Activated CD4-positive, alpha-beta T cell treated with anti-CD3 and anti-CD28 coated beads, Interleukin-2, amount 50 U/mL, for 16 hours (primary cell): Measurements from ENCODE around the gene NNT.
"Not testable (repeated sequence)": the region's sequence is repeated elsewhere in the genome, so short reads cannot be mapped to it uniquely, and the experiment has no call there.

ENCODE experiments used
- DNase-seq: peaks from one replicate; pipeline ENCODE4 v3.0.0-alpha.2; 2020

Gene NNT

DNA sequence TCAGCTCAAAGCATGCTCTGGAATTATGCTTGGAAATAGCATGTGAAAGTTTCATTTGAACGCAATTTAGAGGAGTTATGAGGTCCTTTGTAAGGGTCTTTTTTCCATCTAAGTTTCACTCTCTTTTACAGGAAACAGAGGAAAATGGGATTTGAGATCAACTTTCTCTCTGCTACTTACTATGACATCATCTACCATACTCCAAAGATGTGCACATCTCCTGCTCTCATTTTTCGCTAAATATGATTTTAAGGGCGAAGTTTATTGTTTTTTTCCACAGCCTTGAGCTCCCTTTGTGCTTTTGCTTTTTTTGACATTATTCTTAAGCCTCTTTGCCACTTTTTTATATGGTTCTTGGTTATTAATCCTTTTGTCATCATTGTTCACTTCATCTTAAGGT, 125.6 kb downstream of the NNT start:
- no peak for DNase-seq

DNA sequence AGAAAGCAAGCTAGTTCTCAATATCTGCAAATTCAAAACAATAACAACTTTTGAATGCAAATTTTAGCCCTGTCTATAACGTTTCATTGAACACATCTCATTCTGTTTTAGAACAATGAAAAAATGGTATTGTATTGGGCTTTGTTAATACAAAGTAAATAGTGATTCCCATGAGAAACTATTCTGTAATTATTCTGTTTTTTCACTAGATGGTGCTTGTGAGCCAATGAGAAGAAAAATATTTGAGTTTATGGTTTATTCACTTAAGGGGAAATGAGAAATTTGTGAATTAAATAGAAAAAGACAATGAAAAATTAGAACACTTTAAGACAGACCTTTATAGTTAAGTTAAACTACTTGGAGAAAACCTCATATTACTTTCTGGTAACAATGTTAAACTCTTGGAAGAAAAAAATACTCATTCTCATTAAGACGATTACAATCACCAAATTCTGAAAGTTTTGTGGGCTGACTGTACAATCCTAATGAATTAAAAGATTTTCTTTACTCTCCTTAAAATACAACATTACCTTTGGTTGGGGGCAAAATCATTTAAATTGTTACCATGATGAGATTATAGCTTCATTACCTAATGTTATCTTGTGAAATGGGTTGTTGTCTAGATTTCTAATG, 127.0 kb downstream of the NNT start:
- peak; percentile 22 for DNase-seq

DNA sequence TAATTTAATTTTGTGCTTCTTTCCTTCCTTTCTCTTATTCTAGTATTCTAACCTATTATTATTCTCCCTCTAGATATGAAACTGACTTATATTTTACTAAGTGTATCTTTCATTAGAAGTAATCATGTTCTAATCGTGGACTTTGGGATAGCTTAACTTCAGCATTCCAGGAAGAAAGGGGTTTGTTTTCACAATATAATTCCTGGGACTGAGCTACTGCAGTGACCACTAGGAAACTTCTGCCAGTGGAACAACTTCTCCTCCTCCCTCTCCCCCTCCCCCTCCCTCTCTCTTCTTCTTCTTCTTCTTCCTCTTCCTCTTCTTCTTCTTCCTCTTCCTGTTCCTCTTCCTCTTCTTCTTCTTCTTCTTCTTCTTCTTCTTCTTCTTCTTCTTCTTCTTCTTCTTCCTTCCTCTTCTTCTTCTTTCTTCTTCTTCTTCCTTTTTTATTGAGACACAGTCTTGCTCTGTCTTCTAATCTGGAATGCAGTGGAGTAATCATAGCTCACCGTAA, 127.9 kb downstream of the NNT start:
- no peak for DNase-seq

DNA sequence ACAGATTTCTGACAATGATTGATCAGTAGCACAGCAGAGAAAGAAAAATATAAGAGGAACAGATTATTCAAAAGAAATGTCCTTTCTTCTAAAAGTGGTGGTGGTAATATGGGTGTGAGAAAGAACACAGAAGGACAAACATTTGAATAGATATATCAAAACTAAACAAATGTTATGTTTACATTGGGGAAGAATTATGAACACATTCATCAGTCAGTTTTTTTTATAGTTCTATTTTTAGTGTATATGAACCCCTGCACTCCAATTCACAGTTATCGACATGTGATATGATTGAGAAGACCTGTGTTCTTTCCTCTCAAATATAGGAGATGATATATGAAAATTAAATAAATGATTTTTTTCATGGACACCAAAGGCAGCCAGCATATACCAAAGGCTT, 128.6 kb downstream of the NNT start:
- no peak for DNase-seq

DNA sequence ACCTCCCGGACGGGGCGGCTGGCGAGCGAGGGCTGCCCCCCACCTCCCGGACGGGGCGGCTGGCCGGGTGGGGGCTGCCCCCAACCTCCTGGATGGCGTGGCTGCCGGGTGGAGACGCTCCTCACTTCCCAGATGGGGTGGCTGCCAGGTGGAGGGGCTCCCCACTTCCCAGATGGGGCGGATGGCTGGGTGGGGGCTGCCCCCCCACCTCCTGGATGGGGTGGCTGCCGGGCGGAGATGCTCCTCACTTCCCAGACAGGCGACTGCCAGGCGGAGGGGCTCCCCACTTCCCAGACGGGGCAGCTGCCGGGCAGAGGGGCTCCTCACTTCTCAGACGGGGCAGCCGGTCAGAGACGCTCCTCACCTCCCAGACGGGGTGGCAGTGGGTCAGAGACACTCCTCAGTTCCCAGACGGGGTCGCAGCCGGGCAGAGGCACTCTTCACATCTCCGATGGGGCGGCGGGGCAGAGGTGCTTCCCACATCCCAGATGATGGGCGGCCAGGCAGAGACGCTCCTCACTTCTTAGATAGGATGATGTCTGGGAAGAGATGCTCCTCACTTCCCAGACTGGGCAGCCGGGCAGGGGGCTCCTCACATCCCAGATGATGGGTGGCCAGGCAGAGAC, 143.1 kb downstream of the NNT start:
- DNase-seq: not testable (repeated sequence)

DNA sequence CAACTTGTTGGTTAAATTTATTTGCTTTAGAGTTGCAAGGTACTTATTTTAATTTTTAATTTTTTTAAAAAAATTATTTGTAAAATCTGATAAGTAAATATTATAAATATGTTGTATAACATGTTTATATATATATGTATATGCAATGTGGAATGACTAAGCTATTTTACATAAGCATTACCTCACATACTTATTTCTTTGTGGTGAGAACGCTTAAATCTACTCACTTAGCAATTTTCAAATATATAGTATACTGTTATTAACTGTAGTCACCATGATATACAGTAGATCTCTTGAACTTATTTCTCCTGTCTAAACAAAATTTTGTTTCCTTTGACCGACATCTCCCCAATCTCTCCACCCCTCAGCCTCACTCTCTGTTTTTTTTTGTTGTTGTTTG, 147.8 kb downstream of the NNT start:
- no peak for DNase-seq

DNA sequence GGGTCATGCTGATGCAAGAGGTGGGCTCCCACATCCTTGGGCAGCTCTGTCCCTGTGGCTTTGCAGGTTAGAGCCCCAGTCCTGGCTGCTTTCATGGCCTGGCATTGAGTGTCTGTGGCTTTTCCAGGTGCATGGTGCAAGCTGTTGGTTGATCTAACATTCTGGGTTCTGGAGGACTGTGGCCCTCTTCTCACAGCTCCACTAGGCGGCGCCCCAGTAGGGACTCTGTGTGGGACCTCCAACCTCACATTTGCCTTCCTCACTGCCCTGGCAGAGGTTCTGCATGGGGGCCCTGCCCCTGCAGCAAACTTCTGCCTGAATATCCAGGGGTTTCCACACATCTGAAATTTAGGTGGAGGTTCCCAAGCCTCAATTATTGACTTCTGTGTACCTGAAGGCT, 150.1 kb downstream of the NNT start:
- DNase-seq: no peak
